Measurements from ENCODE around the gene RERE.

DNA sequence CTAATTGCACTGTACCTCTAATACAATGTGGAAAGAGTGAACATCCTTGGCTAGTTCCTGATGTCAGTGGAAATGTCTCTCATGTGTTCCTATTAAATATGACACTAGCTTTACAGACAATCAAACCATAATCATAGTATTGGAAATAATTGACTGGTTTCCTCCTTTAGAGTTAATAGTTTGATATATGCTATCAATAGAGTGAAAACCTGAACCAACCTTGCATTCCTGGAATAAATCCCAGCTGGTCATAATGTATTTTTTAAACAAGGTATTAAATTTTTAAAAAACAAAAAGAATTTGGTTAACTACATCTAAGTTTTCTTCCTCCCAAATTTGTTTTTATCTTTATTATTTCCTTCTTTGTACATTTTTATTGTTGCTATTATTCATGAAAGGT is 273.5 kb downstream of the RERE start:
- TF ChIP-seq, protein P1, sequence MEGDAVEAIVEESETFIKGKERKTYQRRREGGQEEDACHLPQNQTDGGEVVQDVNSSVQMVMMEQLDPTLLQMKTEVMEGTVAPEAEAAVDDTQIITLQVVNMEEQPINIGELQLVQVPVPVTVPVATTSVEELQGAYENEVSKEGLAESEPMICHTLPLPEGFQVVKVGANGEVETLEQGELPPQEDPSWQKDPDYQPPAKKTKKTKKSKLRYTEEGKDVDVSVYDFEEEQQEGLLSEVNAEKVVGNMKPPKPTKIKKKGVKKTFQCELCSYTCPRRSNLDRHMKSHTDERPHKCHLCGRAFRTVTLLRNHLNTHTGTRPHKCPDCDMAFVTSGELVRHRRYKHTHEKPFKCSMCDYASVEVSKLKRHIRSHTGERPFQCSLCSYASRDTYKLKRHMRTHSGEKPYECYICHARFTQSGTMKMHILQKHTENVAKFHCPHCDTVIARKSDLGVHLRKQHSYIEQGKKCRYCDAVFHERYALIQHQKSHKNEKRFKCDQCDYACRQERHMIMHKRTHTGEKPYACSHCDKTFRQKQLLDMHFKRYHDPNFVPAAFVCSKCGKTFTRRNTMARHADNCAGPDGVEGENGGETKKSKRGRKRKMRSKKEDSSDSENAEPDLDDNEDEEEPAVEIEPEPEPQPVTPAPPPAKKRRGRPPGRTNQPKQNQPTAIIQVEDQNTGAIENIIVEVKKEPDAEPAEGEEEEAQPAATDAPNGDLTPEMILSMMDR (conservative IDR thresholded peaks at IDR 0.05): no peak
- TF ChIP-seq ZFX (IDR thresholded peaks at IDR 0.05): no peak

Measured in C4-2B (cell line).